ENCODE data around the gene FSCN2. TPM values are rescaled to one million over a fixed set of nuclear protein-coding genes. Genes with fewer than 3 reads are reported as not detected.

FSCN2 gene
- total and polyA plus RNA-seq, 10 of the 15 experiments (the other 5 are each of a cell fraction or from before 2014, with no cell fraction given): 0.12 to 2.1 (median 0.65) TPM; not detected in 3

- in situ Hi-C loops (cut with MboI): no loop called here
- Histone ChIP-seq H3K36me3 (ENCODE audit: control insufficient read depth in 2 of 2, insufficient read depth in 2 of 2, low read length in 1 of 2) (peaks cover 14 to 34% of the 10 kb centered on the region in 2 experiments; a peak in 3 of 4 replicates), H3K79me2 (ENCODE audit: control insufficient read depth, insufficient read depth, low read length) (peaks cover 5% of the 10 kb centered on the region), H3K4me2 (ENCODE audit: control insufficient read depth, insufficient read depth) (no peak overlapping the region), H3K27ac (ENCODE audit: control insufficient read depth, insufficient read depth) (no peak overlapping the region), H3K9me3 (replicated peaks; ENCODE audit: control insufficient read depth, insufficient read depth, low read length) (no peaks in the 10 kb centered on the region), H4K20me1 (ENCODE audit: control insufficient read depth, insufficient read depth) (no peaks in the 10 kb centered on the region), H3K4me1 (ENCODE audit: control insufficient read depth, insufficient read depth, low read length) (no peaks in the 10 kb centered on the region; the same call in 1 of the 2 replicates), H3K9ac (ENCODE audit: control insufficient read depth, insufficient read depth, low read length) (no peak overlapping the region), H2AFZ (ENCODE audit: control insufficient read depth, low read depth, low read length) (no peak overlapping the region), H3K27me3 (replicated peaks in 1 of 2; ENCODE audit: control insufficient read depth in 2 of 2, insufficient read depth in 2 of 2, low read length in 1 of 2) (no peaks in the 10 kb centered on the region), H3K4me3 (no peak overlapping the region)
- ChIA-PET POLR2A (no interaction called here), CTCF (interaction anchor here (1.4 kb wide), 1 partner anchor 15 kb away, joined by 3 read pairs; no protein-coding TSS in a partner anchor), SMC1A (ENCODE audit: uncharacterized antibody, unreplicated experiment) (no interaction called here), RAD21 (ENCODE audit: unreplicated experiment) (no interaction called here)
- intact Hi-C loops (cut with micrococcal nuclease; ENCODE audit: unreplicated experiment): no loop called here
- no peak for DNase-seq (ENCODE audit: low read depth, low spot score)
- no peak for FAIRE-seq
- no TSS peak for BruUV-seq (replicated peaks)
- 91% methylated on average over 24 of the region's 24 CpGs for WGBS (ENCODE audit: insufficient coverage, insufficient replicate concordance, low lambda C conversion rate, missing lambda C conversion rate)
- ATAC-seq: no peak
- TF ChIP-seq MEF2B (IDR thresholded peaks at IDR 0.05; ENCODE audit: partially characterized antibody, poor library complexity, severe bottlenecking) (no peak), SKIL (IDR thresholded peaks at IDR 0.05; ENCODE audit: low read depth, poor library complexity, severe bottlenecking) (no peak), SUPT20H (IDR thresholded peaks at IDR 0.05; ENCODE audit: borderline replicate concordance, control insufficient read depth, low read depth, low read length) (no peak), ETV6 (conservative IDR thresholded peaks at IDR 0.05 in 1 of 2, IDR thresholded peaks at IDR 0.05 in 1 of 2; ENCODE audit: borderline replicate concordance in 1 of 2, low read depth in 1 of 2) (no peak), USF2 (IDR thresholded peaks at IDR 0.05; ENCODE audit: borderline replicate concordance, low read depth, low read length) (no peak), NKRF (conservative IDR thresholded peaks at IDR 0.05) (no peak), BRCA1 (IDR thresholded peaks at IDR 0.05; ENCODE audit: low read depth, low read length) (no peak), BACH1 (IDR thresholded peaks at IDR 0.05; ENCODE audit: borderline replicate concordance) (no peak), ATF2 (IDR thresholded peaks at IDR 0.05; ENCODE audit: low read length) (no peak), CHD2 (IDR thresholded peaks at IDR 0.05; ENCODE audit: borderline replicate concordance, low read depth, low read length) (no peak), TCF12 (IDR thresholded peaks at IDR 0.05; ENCODE audit: low read depth, low read length) (no peak), RBBP5 (conservative IDR thresholded peaks at IDR 0.05) (no peak), NRF1 (conservative IDR thresholded peaks at IDR 0.05; ENCODE audit: low read depth, low read length) (no peak), TARDBP (IDR thresholded peaks at IDR 0.05; ENCODE audit: borderline replicate concordance) (no peak), CBX3 (IDR thresholded peaks at IDR 0.05; ENCODE audit: borderline replicate concordance, low read depth) (no peak), MYB (IDR thresholded peaks at IDR 0.05; ENCODE audit: borderline replicate concordance, low read depth, low read length) (no peak), CHD4 (IDR thresholded peaks at IDR 0.05) (no peak), FOXK2 (IDR thresholded peaks at IDR 0.05) (no peak)
Measured at GRCh38 chr17:81545160-81545949, 17.2 kb downstream of the FSCN2 start.

Data from GM12878 (cell line).